ENCODE measurements around the gene PITPNM3.
"Not testable (repeated sequence)": the region's sequence is repeated elsewhere in the genome, so short reads cannot be mapped to it uniquely, and the experiment has no call there.

The PITPNM3 gene

DNA sequence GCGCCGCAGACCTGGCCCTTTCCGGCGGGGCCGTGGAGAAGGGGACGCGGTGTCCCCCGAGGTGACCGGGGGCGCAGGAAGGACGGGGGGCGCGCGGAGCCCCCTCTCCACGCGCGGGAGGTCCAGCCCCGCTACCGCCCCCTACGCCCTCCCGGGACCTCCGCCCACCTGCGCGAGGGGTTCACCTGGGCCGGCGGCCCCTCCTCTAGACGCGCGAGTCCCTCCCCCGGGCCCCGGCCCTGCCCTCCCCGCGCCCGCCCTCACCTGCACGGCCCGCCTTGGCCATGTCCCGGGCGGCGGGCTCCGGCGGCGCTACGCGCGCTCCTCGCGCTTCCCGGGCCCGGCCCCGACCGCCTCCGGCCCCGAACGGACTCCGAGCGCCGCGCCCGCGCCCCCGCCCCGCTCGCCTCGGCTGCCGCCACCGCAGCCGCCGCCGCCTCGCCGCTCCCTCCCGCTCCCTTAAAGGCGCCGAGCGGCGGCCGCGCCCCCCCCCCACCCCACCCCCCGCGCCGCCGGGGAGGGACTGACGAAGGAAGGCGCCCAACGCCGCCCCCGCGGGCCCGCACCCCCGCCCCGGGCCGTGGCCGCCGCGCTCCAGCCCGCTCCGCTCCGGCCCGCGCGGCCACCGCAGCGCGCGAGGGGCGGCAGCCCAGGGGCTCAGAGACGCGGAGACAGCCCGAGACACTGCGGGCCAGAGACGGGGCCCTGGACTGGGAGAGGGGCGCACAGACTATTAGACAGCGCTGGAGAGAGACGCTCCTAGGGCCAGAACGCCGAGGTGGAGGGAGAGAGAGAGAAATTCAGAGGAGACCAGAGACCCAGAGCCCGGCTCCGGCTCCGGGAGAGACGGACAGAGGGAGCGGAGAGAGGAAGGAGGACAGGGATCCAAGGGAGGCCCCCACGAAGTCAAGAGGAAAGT, at the start of gene PITPNM3:
PITPNM3 (minus strand) TSS at position 435 of the 919 bp plus-strand sequence; CDS start at position 286, 149 bp downstream.
- H3K4me3 ChIP-seq (ENCODE audit: low read length) = peak within 1 kb of the TSS; percentile 70
- H3K27ac ChIP-seq (ENCODE audit: low read length) = no peak within 1 kb of the TSS
- H3K9me3 ChIP-seq (ENCODE audit: control insufficient read depth, low read depth, low read length) = no peaks in the 10 kb centered on the region
- H3K4me1 ChIP-seq (ENCODE audit: control insufficient read depth, low read depth, low read length) = peaks cover 9% of the 10 kb centered on the region
- H3K27me3 ChIP-seq (ENCODE audit: control insufficient read depth, insufficient read depth, low read length) = peaks cover 50% of the 10 kb centered on the region
- no peak within 1 kb of the TSS for H3K9ac ChIP-seq (ENCODE audit: low read length)
- no peaks in the 10 kb centered on the region for H3K36me3 ChIP-seq (ENCODE audit: control insufficient read depth, low read depth, low read length)

DNA sequence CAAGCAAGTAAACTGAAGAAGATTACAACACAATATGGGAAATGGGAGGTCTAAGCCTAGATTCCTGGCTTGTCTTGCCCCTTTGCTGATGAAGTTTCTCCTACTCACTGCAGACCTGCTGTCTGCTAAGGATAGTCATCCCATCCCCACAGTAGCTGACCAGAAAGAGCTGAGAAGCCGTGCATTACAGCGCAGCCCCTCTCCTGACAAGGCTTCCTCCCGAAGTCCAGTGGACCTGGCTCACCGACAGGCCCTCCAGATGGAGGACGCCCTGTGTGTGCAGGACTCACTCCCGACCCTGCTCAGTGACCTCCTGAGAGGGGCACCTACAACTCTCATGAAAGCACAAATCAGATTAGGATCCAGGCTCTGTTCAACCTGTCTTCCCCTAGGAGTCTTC, 48.8 kb upstream of the PITPNM3 start:
- no peak overlapping the region for H3K27ac ChIP-seq (ENCODE audit: low read length)
- H3K4me1 ChIP-seq (ENCODE audit: control insufficient read depth, low read depth, low read length) = no peaks in the 10 kb centered on the region
- no peaks in the 10 kb centered on the region for H3K9me3 ChIP-seq (ENCODE audit: control insufficient read depth, low read depth, low read length)
- H3K27me3 ChIP-seq (ENCODE audit: control insufficient read depth, insufficient read depth, low read length) = no peaks in the 10 kb centered on the region
- no peak overlapping the region for H3K4me3 ChIP-seq (ENCODE audit: low read length)
- no peak overlapping the region for H3K9ac ChIP-seq (ENCODE audit: low read length)
- H3K36me3 ChIP-seq (ENCODE audit: control insufficient read depth, low read depth, low read length) = peaks cover 56% of the 10 kb centered on the region

DNA sequence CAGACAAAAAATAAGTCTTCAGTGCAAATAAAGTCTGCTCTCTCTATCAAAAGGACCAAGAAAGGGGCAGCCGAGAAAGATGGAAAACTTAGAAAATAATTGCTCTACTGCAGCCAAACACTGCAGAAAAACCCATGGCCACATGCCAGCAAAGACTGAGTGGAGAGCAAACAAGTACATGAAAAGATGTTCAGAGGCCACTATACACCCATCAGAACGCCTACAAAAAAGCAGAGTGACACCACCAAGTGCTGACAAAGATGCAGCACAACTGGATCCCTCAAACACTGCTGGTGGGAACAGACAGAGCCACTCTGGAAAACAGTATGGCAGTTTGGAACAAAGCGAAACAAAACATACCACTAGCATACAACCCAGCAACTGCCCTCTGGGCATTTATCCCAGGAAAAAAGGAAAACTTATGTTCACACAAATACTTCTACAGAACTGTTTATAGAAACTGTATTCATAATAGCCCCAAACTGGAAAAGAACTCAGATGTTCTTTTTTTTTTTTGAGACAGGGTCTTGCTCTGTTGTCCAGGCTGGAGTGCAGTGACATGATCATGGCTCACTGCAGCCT, 47.5 kb upstream of the PITPNM3 start:
- Histone ChIP-seq H3K9ac (ENCODE audit: low read length) (no peak overlapping the region), H3K27me3 (ENCODE audit: control insufficient read depth, insufficient read depth, low read length) (no peaks in the 10 kb centered on the region), H3K27ac (ENCODE audit: low read length) (no peak overlapping the region), H3K9me3 (ENCODE audit: control insufficient read depth, low read depth, low read length) (no peaks in the 10 kb centered on the region), H3K4me3 (ENCODE audit: low read length) (no peak overlapping the region), H3K4me1 (ENCODE audit: control insufficient read depth, low read depth, low read length) (no peaks in the 10 kb centered on the region), H3K36me3 (ENCODE audit: control insufficient read depth, low read depth, low read length) (peaks cover 59% of the 10 kb centered on the region)

DNA sequence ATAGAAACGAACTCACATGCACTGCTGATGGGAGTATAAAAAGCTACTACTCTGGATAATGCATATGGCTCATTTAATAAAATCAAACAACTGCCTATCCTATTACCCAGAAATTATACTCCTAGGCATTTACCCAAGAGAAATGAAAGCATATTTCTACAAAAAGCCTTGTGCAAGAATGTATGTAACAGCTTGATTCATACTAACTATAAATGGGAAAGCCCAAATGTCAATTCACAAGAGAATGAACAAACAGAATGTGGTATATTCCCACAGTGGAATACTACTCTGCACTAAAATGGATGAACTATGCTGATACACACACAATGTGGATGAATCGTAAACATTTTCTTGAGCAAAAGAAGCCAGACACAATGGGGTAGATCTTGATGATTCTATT, 45.8 kb upstream of the PITPNM3 start:
- no peak overlapping the region for H3K4me3 ChIP-seq (ENCODE audit: low read length)
- H3K9ac ChIP-seq (ENCODE audit: low read length) = no peak overlapping the region
- peaks cover 57% of the 10 kb centered on the region for H3K36me3 ChIP-seq (ENCODE audit: control insufficient read depth, low read depth, low read length)

DNA sequence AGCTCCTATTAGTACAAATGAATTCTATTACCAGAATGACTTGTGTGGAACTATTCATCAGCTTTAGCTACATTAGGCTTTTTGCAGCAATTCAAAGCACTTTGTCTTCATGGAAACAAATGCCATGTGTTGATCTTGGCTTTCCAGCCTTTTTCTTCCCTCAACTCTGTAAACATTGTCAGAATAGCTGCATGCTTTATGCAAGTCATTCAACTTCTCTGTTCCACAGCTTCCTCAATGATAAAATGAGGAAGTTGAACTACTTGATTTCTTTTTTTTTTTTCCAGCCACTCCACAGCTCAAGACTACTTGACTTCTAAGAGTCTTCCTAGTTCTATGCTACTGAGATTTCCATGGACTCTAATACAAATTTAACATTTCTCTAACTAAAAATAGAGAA, 43.0 kb upstream of the PITPNM3 start:
- H3K9me3 ChIP-seq (ENCODE audit: control insufficient read depth, low read depth, low read length) = no peaks in the 10 kb centered on the region
- no peak overlapping the region for H3K4me3 ChIP-seq (ENCODE audit: low read length)
- no peak overlapping the region for H3K9ac ChIP-seq (ENCODE audit: low read length)
- peaks cover 59% of the 10 kb centered on the region for H3K36me3 ChIP-seq (ENCODE audit: control insufficient read depth, low read depth, low read length)
- H3K4me1 ChIP-seq (ENCODE audit: control insufficient read depth, low read depth, low read length) = no peaks in the 10 kb centered on the region
- H3K27ac ChIP-seq (ENCODE audit: low read length) = no peak overlapping the region
- no peaks in the 10 kb centered on the region for H3K27me3 ChIP-seq (ENCODE audit: control insufficient read depth, insufficient read depth, low read length)

More for the DNA sequence above, 45.8 kb upstream of the PITPNM3 start:
- Histone ChIP-seq H3K4me1 (ENCODE audit: control insufficient read depth, low read depth, low read length) (no peaks in the 10 kb centered on the region), H3K27ac (ENCODE audit: low read length) (no peak overlapping the region), H3K9me3 (ENCODE audit: control insufficient read depth, low read depth, low read length) (no peaks in the 10 kb centered on the region), H3K27me3 (ENCODE audit: control insufficient read depth, insufficient read depth, low read length) (no peaks in the 10 kb centered on the region)

DNA sequence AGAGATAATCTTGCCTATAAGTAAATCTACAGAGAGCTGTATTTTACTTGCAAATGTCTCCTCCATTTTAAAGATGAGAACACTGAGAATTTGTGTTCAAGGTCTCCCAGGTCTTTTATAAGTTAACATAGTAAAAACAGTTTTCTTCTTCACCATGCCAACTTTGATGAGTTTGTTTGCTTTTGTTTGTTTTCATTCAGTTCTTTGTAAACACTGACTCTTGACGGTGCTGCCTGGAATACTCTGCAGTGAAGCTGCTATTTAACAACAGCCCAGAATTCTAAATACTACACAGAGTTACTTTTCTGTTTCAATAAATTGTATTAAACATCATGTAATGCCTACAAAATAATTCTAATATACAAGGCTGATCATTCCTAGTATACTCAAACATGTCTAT, 41.4 kb upstream of the PITPNM3 start:
- no peak overlapping the region for H3K27ac ChIP-seq (ENCODE audit: low read length)
- no peaks in the 10 kb centered on the region for H3K27me3 ChIP-seq (ENCODE audit: control insufficient read depth, insufficient read depth, low read length)
- no peaks in the 10 kb centered on the region for H3K4me1 ChIP-seq (ENCODE audit: control insufficient read depth, low read depth, low read length)
- peaks cover 69% of the 10 kb centered on the region for H3K36me3 ChIP-seq (ENCODE audit: control insufficient read depth, low read depth, low read length)
- no peak overlapping the region for H3K9ac ChIP-seq (ENCODE audit: low read length)
- no peak overlapping the region for H3K4me3 ChIP-seq (ENCODE audit: low read length)
- H3K9me3 ChIP-seq (ENCODE audit: control insufficient read depth, low read depth, low read length) = no peaks in the 10 kb centered on the region

DNA sequence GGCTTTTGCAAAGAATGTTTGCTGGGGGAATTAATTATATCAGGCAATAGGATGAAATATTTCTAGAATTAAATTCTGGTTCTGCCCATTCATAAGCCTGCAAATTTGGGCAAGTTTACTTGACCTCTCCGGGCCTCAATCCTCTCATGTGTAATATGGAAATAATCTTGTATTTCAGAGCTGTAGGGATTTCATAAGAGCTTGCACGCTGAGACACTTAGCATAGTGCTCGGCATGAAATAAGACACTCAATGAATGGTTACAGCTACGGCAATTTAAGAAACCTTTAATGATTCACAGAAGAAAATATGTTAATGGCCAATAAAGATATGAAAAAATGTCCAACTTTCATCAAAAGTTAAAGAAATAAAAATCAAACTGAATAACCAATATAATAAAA, 40.6 kb upstream of the PITPNM3 start:
- no peaks in the 10 kb centered on the region for H3K9me3 ChIP-seq (ENCODE audit: control insufficient read depth, low read depth, low read length)
- H3K4me1 ChIP-seq (ENCODE audit: control insufficient read depth, low read depth, low read length) = no peaks in the 10 kb centered on the region
- no peaks in the 10 kb centered on the region for H3K27me3 ChIP-seq (ENCODE audit: control insufficient read depth, insufficient read depth, low read length)
- no peak overlapping the region for H3K9ac ChIP-seq (ENCODE audit: low read length)
- no peak overlapping the region for H3K27ac ChIP-seq (ENCODE audit: low read length)
- no peak overlapping the region for H3K4me3 ChIP-seq (ENCODE audit: low read length)
- H3K36me3 ChIP-seq (ENCODE audit: control insufficient read depth, low read depth, low read length) = peaks cover 70% of the 10 kb centered on the region

DNA sequence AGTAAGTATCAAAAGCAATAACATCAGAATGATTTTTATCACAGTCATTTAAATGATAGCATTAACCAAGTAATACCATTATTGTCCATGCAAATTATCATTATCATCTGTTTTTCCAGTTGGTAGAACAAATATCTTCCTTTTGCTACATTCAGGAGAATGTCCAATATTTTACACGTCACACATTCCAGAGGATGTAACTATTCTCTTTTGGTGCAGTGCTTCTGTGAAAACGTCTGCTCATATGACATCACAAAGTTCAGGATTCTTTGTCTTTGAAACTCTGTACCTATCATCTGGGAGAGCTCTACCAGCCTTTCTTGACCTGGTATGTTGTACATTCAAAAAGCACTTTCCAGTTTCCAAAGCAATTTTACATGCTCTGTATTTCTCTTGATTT, 40.2 kb upstream of the PITPNM3 start:
- Histone ChIP-seq H3K27ac (ENCODE audit: low read length) (no peak overlapping the region), H3K36me3 (ENCODE audit: control insufficient read depth, low read depth, low read length) (peaks cover 72% of the 10 kb centered on the region), H3K9ac (ENCODE audit: low read length) (no peak overlapping the region), H3K4me1 (ENCODE audit: control insufficient read depth, low read depth, low read length) (no peaks in the 10 kb centered on the region), H3K4me3 (ENCODE audit: low read length) (no peak overlapping the region), H3K27me3 (ENCODE audit: control insufficient read depth, insufficient read depth, low read length) (no peaks in the 10 kb centered on the region), H3K9me3 (ENCODE audit: control insufficient read depth, low read depth, low read length) (no peaks in the 10 kb centered on the region)

DNA sequence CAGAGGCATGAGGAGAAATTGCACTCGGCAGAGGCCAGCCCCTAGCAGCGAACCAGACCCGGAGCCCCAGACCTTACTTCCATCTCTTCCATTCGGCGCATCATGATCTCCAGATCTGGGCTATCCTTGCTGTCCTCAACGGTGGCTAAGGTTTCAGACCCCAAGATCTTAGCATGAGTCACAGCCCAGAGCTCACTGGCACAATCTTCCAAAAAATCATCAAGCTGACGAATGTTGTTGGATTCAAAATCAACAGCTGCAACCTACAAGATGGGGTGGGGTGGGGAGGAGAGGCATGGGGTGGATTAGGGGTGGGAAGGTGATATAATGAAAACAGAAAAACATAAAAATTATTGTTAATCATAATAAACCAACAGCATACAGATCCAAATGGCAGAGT, 39.7 kb upstream of the PITPNM3 start:
- Histone ChIP-seq H3K4me1 (ENCODE audit: control insufficient read depth, low read depth, low read length) (no peaks in the 10 kb centered on the region), H3K36me3 (ENCODE audit: control insufficient read depth, low read depth, low read length) (peaks cover 76% of the 10 kb centered on the region), H3K27me3 (ENCODE audit: control insufficient read depth, insufficient read depth, low read length) (no peaks in the 10 kb centered on the region), H3K9me3 (ENCODE audit: control insufficient read depth, low read depth, low read length) (no peaks in the 10 kb centered on the region), H3K9ac (ENCODE audit: low read length) (no peak overlapping the region), H3K27ac (ENCODE audit: low read length) (no peak overlapping the region), H3K4me3 (ENCODE audit: low read length) (no peak overlapping the region)

DNA sequence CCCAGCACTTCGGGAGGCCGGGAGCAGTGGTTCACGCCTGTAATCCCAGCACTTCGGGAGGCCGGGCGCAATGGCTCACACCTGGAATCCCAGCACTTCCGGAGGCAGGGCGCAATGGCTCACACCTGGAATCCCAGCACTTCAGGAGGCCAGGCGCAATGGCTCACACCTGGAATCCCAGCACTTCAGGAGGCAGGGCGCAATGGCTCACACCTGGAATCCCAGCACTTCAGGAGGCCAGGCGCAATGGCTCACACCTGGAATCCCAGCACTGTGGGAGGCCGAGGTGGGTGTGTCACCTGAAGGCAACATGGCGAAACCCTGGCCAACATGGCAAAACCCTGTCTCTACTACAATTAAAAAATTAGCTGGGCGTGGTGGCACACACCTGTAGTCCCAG, 37.0 kb upstream of the PITPNM3 start:
- H3K4me3 ChIP-seq (ENCODE audit: low read length); H3K9me3 ChIP-seq (ENCODE audit: control insufficient read depth, low read depth, low read length); H3K27ac ChIP-seq (ENCODE audit: low read length); H3K4me1 ChIP-seq (ENCODE audit: control insufficient read depth, low read depth, low read length); H3K9ac ChIP-seq (ENCODE audit: low read length); H3K27me3 ChIP-seq (ENCODE audit: control insufficient read depth, insufficient read depth, low read length): not testable (repeated sequence)
- H3K36me3 ChIP-seq (ENCODE audit: control insufficient read depth, low read depth, low read length) = peaks cover 77% of the 10 kb centered on the region

DNA sequence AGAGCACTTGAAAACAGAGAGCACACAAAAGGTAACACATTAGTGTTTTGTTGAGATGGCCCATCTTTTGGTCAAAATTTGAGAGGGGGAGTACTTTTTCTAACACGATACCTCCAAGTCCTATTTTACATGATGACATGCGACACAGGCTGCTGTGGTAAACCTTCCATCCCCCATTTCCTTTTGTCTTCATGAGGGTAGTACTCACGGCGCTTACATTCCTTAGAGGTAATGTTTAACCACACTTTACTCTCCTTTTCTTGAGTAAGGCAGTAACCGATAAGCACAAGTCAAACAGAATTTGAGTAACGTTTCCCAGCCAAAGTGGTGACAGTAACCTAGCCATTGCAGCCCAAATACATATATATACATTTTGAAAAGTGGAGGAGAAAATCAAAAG, 35.8 kb upstream of the PITPNM3 start:
- no peak overlapping the region for H3K9ac ChIP-seq (ENCODE audit: low read length)
- no peak overlapping the region for H3K4me3 ChIP-seq (ENCODE audit: low read length)
- H3K27ac ChIP-seq (ENCODE audit: low read length) = no peak overlapping the region
- peaks cover 85% of the 10 kb centered on the region for H3K36me3 ChIP-seq (ENCODE audit: control insufficient read depth, low read depth, low read length)
- no peaks in the 10 kb centered on the region for H3K9me3 ChIP-seq (ENCODE audit: control insufficient read depth, low read depth, low read length)
- H3K4me1 ChIP-seq (ENCODE audit: control insufficient read depth, low read depth, low read length) = no peaks in the 10 kb centered on the region
- no peaks in the 10 kb centered on the region for H3K27me3 ChIP-seq (ENCODE audit: control insufficient read depth, insufficient read depth, low read length)
